GM18520 (cell line): ENCODE data around the gene ZNF785.
A peak's percentile ranks its signal among the peaks of the same experiment; 100 is the strongest.

ENCODE experiments used
- ATAC-seq: cut with Tn5 transposase; IDR thresholded peaks from one replicate; pipeline ENCODE4 v1.9.1; 2021; ENCODE audit not compliant: unreplicated experiment

ZNF785 gene

DNA sequence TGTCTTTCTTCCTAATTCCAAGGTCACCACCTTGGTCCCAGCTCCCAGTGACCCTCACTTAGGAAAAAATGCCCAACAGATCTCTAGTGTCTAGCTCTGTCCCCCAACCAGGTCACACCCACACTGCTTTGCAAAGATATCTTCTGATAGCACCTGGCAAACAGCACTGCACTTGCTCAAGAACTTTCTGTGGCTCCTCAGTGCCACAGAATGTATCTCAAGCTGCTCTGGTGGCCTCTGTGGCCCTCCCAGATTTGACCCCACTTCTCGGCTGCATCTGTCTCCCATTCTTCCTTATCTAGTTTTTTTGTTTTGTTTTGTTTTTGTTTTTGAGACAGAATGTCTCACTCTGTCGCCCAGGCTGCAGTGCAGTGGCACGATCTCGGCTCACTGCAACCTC lies 19.0 kb downstream of the ZNF785 start:
- ATAC-seq, result no peak

DNA sequence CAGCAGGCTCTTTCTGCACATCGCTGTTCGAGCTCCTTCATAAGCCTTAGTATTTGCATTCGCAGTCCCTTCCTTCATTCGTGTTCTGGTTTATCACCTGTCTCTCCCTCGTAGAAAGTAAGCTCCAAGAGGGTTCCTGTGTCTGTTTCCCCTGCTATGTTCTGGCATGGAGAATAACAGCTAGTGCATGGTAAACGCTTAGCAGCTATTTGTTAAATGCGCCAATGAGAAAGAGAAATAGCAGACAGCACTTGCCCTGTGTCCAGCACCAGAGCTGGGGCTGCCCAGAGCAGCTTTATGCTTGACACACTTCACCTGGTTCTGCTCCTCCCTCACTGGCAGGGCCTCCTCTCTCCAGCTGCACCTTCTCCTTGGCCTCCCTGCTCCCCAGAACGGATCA lies 19.5 kb downstream of the ZNF785 start:
- no peak for ATAC-seq

DNA sequence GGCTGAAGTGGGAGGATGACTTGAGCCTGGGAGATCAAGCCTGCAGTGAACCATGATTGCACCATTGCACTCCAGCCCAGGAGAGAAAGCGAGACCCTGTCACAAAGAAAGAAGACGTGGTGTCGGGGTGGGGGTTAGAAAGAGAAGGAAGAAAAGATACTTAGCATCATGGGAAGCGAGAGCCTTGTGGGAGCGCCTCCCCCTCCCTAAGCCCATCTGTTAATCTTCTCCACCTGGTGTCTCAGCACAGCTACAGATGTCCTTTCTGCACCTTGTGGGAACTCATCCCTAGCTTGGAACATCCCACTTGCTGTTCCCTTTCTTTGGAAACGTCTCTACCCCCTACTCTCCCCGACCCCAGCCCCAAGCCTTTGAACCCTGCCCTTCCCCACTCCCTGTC lies 20.0 kb downstream of the ZNF785 start:
- ATAC-seq, result no peak

DNA sequence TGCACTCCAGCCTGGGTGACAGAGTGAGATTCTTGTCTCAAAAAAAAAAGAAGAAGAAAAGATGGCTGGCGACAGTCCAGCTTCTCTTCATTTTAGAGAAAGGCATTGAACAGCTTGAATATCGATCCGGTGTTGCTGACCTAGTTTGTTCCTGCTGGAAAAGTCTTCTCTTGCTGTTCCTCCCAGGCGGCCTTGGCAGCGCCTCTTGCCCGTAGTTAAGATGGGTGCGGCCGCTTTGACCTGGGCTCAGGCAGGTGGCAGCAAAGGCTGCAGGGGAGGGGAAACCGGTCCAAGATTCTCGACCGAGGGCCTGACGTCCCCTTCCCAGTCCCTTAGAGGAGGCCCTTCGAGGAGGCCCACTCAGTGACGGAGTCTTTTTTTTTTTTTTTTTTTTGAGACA lies 23.5 kb downstream of the ZNF785 start:
- ATAC-seq, result no peak

GRCh38 chr16:30561089-30561816 lies 24.2 kb downstream of the ZNF785 start:
- no peak for ATAC-seq

GRCh38 chr16:30559690-30560089 lies 25.8 kb downstream of the ZNF785 start:
- no peak for ATAC-seq

- no peak for ATAC-seq
Observed at GRCh38 chr16:30558789-30559377, 26.6 kb downstream of the ZNF785 start.

GRCh38 chr16:30557957-30558788 lies 27.3 kb downstream of the ZNF785 start, which contains the start of gene ZNF764:
TSS of gene ZNF764 (minus strand) at chr16:30558374. CDS start at chr16:30558182, 192 bp downstream.
- ATAC-seq, result peak; percentile 81

GRCh38 chr16:30557707-30557956 lies 27.9 kb downstream of the ZNF785 start:
- ATAC-seq, result no peak

- ATAC-seq, result no peak
Observed at GRCh38 chr16:30556125-30556473, 29.4 kb downstream of the ZNF785 start.

GRCh38 chr16:30555315-30556124 lies 30.0 kb downstream of the ZNF785 start:
- no peak for ATAC-seq

DNA sequence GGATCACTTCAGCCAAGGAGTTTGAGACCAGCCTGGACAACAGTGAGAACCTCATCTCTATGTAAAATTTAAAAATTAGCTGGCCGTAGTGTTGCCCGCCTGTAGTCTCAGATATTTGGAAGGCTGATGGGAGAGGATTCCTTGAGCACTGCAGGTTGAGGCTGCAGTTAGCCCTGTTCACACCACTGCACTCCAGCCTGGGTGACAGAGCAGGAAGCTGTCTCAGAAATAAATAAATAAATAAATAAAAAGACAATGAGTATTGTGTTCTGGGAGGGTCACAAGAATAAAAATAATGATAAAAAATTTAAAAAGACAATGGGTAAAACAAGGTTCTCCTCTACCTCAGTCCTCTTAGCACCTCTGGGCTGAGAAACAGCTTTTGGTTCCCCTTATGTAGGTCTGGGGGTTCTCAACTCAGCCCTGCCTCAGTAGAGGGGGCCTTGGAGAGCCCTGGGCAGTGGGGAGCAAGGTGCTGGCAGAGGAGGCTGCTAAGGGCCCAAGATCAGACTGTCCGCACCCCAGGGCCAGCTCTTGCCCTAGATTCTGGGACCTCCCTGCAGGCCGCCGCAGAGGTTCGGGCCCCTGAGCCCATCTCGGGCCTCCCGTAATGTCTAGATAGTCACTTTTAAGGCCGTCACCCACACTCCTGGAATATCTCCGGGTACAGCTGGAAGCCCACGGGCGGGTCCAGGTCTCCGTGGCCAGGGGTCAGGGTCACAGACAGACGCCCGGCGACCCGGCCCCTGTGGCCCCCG lies 30.8 kb downstream of the ZNF785 start:
- ATAC-seq, result no peak

- ATAC-seq, result no peak
Observed at GRCh38 chr16:30553393-30553899, 32.1 kb downstream of the ZNF785 start.

DNA sequence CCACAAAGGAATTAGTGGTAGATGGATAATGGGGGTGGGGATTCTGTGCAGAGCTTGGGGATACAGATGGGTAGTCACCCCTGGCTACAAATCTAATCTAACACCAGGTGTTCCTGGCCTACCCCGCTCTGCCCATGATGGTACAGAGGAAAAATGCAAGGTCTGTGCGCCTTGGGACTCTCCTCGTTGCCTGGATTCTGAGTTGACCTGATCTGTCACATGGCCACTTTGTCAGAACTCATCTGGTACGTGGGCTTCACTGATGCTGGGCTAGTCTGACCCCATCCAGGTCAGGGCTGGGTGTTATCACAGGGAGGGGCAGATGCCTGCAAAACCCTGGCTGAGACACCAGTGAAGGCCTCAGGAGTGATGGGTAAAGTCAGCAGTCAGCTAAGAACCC lies 32.5 kb downstream of the ZNF785 start:
- no peak for ATAC-seq

DNA sequence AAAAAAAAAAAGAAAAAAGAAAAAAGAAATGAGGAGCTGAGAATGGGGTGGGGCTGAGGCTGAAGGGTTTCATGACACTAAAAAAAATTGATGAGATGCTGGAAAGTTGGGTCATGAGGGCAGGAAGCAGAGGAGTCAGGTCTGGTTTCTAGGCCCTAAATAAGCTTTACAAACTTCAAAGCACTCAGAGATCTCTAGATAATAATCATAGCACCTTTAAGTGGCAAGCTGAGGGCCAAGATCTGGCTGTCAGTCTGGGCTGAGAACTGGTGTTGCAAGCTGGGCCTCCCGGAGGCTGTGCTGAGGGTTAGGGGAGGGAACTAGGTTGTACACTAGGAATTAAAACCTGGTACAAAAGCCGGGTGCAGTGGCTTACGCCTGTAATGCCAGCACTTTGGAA lies 33.7 kb downstream of the ZNF785 start:
- ATAC-seq, result no peak

DNA sequence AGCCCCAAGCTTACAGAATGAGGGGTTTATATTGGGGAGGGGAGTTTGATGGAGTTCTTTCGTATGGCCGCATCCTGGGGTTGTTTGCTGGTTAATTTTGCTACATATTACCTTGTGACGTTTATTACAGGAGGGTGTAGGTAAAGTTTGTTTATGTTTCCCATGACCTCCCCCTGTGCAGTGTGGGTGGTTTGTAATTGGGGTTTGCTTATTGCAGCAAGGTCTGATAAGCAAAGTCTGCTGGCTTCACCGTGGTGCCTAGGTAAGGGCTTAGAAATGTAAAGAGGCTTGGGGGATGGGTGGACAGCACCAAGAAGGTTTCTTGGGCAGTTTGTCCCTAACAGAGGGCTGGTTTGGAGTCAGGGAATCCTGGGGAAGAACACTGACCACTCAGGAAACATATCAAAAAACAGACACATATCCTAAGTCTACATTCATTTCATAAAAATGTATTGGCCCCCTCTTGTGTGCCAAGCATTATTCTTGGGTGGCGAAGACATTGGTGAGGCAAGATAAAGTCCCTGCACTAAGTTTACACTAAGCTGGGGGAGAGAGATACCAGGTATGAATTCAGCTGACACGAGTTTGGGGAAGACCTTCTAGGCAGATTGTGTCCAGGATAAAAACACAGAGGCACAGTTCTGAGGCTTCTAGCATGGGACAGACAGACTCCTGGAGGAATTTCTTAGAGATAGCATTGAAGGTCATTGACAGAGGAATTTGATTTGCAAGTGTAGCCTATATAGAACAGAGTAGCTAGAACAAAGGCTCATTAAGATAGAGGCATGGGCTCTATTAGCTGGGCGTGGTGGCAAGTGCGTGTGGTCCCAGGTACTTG lies 36.9 kb downstream of the ZNF785 start:
- no peak for ATAC-seq

- ATAC-seq, result no peak
Observed at GRCh38 chr16:30546115-30546514, 39.4 kb downstream of the ZNF785 start.

DNA sequence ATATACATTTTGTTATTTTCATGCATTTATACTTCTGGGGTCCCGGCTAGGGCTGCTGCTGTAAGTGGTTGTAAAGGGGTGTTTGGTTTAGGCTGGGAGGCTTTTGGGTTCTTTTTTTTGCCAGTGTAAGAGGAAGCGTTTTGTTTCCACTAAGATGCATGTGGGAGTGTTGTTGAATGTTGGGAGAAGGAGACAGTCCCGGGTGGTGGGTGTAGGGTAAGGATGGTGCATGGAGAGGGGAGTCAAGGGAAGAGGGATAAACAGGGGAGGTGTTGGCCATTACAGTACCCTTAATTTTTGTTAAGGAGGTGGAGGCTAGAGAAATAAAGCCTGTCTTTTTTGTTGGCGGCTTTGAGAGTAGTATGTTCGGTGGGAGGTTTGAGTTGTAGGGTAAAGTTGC lies 42.4 kb downstream of the ZNF785 start:
- no peak for ATAC-seq

- no peak for ATAC-seq
Observed at GRCh38 chr16:30541502-30542329, 43.8 kb downstream of the ZNF785 start.
